Osteoblast (primary cell): ENCODE results near the gene CEP70. TPM values are rescaled to one million over a fixed set of nuclear protein-coding genes. Genes with fewer than 3 reads are reported as not detected.
A peak's percentile ranks its signal among the peaks of the same experiment; 100 is the strongest.

Source experiments
- DNase-seq: peaks from one replicate; pipeline ENCODE4 v3.0.0; 2011; ENCODE audit warnings: low spot score, mixed read lengths; ENCODE audit not compliant: insufficient read length; ENCODE audit errors: missing footprints
- H2AFZ ChIP-seq: 2 replicates; pipeline ENCODE4 v1.6.0; 2011; ENCODE audit warnings: mild to moderate bottlenecking, low read length
- H3K27ac ChIP-seq: 2 replicates; pipeline ENCODE4 v1.5.1; 2011; ENCODE audit warnings: mild to moderate bottlenecking, low read depth, low read length, moderate library complexity
- H3K27me3 ChIP-seq: 2 replicates; pipeline ENCODE4 v1.6.0; 2012; ENCODE audit warnings: mild to moderate bottlenecking, control low read depth, inconsistent platforms, low read length, moderate library complexity; ENCODE audit not compliant: insufficient read depth
- H3K36me3 ChIP-seq: 2 replicates; pipeline ENCODE4 v1.5.1; 2011; ENCODE audit warnings: mild to moderate bottlenecking, low read length, control low read depth, moderate library complexity; ENCODE audit not compliant: insufficient read depth
- H3K4me1 ChIP-seq: 2 replicates; pipeline ENCODE4 v1.5.1; 2011; ENCODE audit warnings: mild to moderate bottlenecking, low read length, control low read depth, moderate library complexity; ENCODE audit not compliant: insufficient read depth
- H3K4me2 ChIP-seq: 2 replicates; pipeline ENCODE4 v1.6.0; 2011; ENCODE audit warnings: mild to moderate bottlenecking, low read length; ENCODE audit not compliant: insufficient read depth
- H3K4me3 ChIP-seq: fragments of 200-600 bp; sonication (generic); 3 replicates; pipeline ENCODE4 v1.5.1; 2012; ENCODE audit warnings: mild to moderate bottlenecking, low read length, inconsistent platforms; ENCODE audit not compliant: insufficient read depth
- H3K79me2 ChIP-seq: 2 replicates; pipeline ENCODE4 v1.6.0; 2012; ENCODE audit warnings: mild to moderate bottlenecking, low read length, control low read depth, inconsistent platforms; ENCODE audit not compliant: insufficient read depth
- H3K9me3 ChIP-seq: 2 replicates; pipeline ENCODE4 v1.5.1; 2011; ENCODE audit warnings: low read depth, low read length, control low read depth
- H4K20me1 ChIP-seq: 2 replicates; pipeline ENCODE4 v1.6.0; 2012; ENCODE audit warnings: mild to moderate bottlenecking, low read length, control low read depth; ENCODE audit not compliant: insufficient read depth
- total RNA-seq: library from RNA; depleted of rRNA; stranded (reverse); fragments of >200 nt; gene quantifications from 2 replicates; pipeline ENCODE4 v1.2.3, GENCODE V29; 2012
- TF ChIP-seq, protein P1 (sequence below): IDR thresholded peaks from 2 replicates; pipeline ENCODE4 v1.5.1; 2011; ENCODE audit warnings: mild to moderate bottlenecking, low read depth, low read length, moderate library complexity; ENCODE audit errors: extremely low read depth

Gene CEP70
- total RNA-seq, 1 donor, result 51.0 TPM

DNA sequence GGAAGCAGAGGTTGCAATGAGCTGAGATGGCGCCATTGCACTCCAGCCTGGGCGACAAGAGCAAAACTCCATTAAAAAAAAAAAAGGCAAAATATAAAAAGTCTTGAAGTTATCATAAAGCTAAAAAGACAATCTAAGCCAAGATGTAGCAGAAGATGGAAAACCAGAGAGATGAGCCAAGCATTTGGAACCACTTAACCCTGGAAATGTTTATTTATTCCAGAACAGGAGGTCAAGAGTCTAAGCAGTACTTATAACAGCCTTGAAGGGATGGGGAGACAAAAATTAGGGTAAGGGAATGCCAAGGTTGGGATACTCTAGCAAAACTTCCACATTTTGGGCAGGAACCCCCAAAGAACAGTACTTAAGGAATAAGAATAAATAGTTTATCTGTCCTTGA lies 44.6 kb upstream of the CEP70 start:
- Histone ChIP-seq H3K9me3 (no peaks in the 10 kb centered on the region), H3K4me2 (no peak overlapping the region)
- no peak for DNase-seq

DNA sequence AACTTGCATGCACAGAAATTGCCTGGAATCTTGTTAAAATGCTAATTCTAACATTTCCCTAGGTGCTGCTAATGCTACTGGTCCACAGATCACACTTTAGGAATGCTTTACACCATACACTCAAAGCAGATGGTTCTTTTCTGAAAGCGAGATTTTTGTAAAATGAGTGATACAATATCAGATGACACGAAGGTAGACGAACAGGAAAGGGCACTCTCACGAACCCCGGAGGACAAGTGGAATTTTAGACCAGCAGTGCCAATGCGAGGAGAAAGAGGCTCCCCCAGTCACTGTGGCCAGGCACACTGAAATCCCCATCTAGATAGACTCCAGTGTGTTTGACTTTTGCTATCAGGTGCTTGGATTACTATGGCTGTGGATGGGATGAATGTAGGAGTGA lies 35.5 kb upstream of the CEP70 start:
- Histone ChIP-seq H3K36me3 (peaks cover 15% of the 10 kb centered on the region), H4K20me1 (no peaks in the 10 kb centered on the region), H2AFZ (no peak overlapping the region), H3K4me1 (peaks cover 13% of the 10 kb centered on the region), H3K27me3 (no peaks in the 10 kb centered on the region), H3K4me3 (no peak overlapping the region), H3K4me2 (no peak overlapping the region), H3K27ac (no peak overlapping the region), H3K79me2 (no peaks in the 10 kb centered on the region), H3K9me3 (no peaks in the 10 kb centered on the region)
- no peak for DNase-seq
- TF ChIP-seq, protein P1, sequence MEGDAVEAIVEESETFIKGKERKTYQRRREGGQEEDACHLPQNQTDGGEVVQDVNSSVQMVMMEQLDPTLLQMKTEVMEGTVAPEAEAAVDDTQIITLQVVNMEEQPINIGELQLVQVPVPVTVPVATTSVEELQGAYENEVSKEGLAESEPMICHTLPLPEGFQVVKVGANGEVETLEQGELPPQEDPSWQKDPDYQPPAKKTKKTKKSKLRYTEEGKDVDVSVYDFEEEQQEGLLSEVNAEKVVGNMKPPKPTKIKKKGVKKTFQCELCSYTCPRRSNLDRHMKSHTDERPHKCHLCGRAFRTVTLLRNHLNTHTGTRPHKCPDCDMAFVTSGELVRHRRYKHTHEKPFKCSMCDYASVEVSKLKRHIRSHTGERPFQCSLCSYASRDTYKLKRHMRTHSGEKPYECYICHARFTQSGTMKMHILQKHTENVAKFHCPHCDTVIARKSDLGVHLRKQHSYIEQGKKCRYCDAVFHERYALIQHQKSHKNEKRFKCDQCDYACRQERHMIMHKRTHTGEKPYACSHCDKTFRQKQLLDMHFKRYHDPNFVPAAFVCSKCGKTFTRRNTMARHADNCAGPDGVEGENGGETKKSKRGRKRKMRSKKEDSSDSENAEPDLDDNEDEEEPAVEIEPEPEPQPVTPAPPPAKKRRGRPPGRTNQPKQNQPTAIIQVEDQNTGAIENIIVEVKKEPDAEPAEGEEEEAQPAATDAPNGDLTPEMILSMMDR, result no peak

More for the DNA sequence above, 44.6 kb upstream of the CEP70 start:
- Histone ChIP-seq H3K4me3 (no peak overlapping the region), H4K20me1 (no peaks in the 10 kb centered on the region), H3K27ac (no peak overlapping the region), H3K27me3 (no peaks in the 10 kb centered on the region), H3K4me1 (no peaks in the 10 kb centered on the region), H3K36me3 (peaks cover 5% of the 10 kb centered on the region), H2AFZ (no peak overlapping the region), H3K79me2 (no peaks in the 10 kb centered on the region)
- TF ChIP-seq, protein P1, result no peak

DNA sequence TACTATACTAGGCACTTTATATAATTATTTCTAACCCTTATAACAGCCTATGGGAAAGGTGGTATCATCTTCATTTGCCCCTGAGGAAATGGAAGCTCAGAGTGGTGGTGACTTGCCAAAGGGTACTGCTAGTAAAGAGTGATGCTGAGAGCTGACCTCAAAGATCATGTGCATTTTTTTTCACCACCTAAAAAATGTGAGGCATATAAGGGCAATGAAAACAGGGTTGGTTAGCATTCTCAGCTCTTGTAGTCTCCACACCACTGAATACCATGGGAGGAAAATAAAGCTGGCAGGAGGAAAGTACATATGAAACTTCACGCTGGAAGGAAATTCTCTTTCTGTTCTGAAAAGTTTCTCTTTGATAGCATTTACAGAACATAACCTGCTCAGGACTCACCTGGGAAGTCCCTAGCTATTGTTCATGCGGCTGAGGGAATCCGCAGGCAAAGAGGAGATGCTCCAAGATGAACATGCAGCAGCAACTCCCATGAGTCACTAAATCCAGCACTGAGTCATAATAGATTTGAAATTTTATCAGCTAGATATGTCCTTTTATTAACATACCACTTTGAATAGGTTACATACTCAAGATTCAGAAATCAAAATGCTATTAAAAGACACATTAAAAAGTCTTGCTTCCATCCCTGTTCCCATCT lies 31.8 kb upstream of the CEP70 start:
- TF ChIP-seq, protein P1, result no peak
- Histone ChIP-seq H3K36me3 (peaks cover 11% of the 10 kb centered on the region), H2AFZ (no peak overlapping the region), H3K27me3 (no peaks in the 10 kb centered on the region), H4K20me1 (no peaks in the 10 kb centered on the region), H3K27ac (no peak overlapping the region), H3K79me2 (no peaks in the 10 kb centered on the region), H3K4me3 (no peak overlapping the region), H3K4me2 (no peak overlapping the region), H3K4me1 (peaks cover 13% of the 10 kb centered on the region), H3K9me3 (no peaks in the 10 kb centered on the region)
- DNase-seq, result peak; percentile 78

DNA sequence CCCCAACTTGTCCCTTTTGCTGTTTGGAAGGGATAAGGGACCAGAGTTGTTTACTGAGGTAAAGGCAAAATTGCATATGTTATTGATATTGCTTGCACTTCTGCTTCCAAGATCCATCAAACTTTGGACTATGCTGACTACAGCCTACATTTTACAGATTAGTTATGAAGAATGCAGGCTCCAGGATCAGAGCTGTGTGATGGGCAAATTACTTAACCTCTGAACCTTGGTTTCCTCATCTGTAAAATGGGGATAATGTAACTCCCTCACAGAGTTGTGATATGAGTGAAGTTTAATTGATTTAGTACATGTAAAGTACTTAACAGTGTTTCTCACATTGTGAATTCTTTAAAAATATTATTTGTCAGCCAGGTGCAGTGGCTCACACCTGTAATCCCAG lies 30.5 kb upstream of the CEP70 start:
- Histone ChIP-seq H3K36me3 (peaks cover 5% of the 10 kb centered on the region), H3K4me2 (no peak overlapping the region), H3K27ac (no peak overlapping the region), H4K20me1 (no peaks in the 10 kb centered on the region), H3K4me1 (peaks cover 13% of the 10 kb centered on the region), H3K79me2 (peaks cover 4% of the 10 kb centered on the region), H3K9me3 (no peaks in the 10 kb centered on the region), H3K27me3 (no peaks in the 10 kb centered on the region), H2AFZ (no peak overlapping the region), H3K4me3 (no peak overlapping the region)
- TF ChIP-seq, protein P1, result no peak
- DNase-seq, result no peak
